NCI-H1436 (cell line): Measurements from ENCODE around the gene TROAP.
"Not testable (repeated sequence)": the region's sequence is repeated elsewhere in the genome, so short reads cannot be mapped to it uniquely, and the experiment has no call there.

Experiments
- DNase-seq: peaks from one replicate; lab custom pipeline; 2025; lab: John Stamatoyannopoulos, UW

The TROAP gene

DNA sequence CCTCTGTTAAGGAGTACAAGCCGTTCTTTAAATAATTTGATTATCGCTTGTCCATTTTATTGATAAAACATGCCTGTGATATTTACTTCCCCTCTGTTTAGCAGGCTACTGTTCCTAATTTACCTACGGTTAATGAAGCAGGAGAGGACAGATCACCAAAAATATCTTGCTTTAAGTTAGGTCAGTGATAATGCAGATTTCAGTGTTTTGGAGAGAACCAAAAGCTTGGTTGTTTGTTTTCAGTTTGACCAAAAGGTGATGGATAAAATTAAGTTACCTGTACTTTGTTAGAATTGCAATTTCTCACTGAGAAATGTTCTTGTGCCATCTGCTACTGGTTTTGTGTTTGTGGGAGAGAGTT is 45.2 kb downstream of the TROAP start:
- DNase-seq: no peak

DNA sequence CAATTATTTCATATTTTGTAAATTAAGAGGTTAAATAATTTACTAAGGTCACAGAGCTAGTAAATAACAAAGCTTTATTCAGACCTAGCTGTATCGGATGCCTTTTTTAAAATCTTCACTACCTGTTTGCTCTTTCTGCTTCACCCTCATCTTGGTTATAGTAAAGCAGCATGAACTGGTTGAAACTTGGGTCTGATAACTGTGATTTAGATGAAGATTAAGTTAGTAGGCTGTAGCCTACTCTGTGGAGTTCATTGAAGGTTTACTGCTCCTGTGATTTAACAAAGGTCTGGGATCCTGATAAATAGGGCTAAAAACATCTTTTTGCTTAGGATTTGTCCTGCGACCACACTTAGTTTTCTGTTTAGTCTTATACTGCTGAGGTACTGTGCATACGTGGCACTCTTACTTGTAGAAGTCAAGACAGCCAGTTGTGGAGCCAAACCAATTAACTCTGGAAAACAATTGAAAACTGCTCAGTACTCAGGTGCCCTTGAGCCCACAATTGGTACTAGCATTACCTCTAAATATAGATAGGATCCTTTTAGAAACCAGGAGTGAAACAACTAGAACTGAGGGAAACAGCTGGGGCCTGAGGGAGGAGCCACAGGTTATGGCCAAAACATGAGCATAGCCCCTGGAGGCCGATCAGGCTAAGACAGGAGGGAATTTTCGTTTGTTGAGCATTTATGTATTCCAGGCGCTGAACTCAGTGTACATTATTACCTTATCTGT is 46.5 kb downstream of the TROAP start:
- DNase-seq: no peak

DNA sequence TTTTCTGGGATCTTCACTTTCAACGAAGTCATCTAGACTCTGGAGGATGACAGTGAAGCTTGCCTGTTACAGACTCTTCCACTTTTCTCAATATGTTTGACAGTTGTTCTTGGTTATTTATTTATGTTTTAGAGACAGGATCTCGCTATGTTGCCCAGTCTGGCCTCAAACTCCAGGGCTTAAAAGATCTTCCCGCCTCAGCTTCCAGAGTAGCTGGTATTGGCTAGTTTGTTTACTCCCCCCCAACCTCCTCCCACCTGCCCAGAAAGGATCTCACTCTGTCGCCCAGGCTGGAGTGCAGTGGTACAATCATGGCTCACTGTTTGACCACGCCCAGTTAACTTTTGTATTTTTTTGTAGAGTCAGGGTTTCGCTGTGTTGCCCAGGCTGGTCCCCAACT is 47.5 kb downstream of the TROAP start:
- no peak for DNase-seq

DNA sequence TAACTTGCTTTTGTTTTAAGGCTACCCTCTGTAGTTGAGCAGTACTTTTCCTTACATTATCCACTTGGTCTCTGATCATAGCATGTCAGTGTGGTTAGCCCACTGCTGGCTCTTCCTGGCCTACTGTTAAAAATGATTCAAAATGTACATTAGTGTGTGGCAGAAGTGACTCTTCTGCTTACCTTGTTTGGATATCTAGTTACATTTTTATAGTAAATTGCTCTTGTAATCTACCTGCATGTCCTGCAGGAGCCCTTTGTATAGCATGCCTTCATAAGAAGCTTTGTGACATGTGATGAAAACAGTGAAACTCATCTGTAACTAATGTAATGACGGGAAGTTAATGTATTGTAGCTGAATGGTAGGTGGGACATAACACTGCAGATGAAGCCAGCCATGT is 52.4 kb downstream of the TROAP start:
- DNase-seq: no peak

DNA sequence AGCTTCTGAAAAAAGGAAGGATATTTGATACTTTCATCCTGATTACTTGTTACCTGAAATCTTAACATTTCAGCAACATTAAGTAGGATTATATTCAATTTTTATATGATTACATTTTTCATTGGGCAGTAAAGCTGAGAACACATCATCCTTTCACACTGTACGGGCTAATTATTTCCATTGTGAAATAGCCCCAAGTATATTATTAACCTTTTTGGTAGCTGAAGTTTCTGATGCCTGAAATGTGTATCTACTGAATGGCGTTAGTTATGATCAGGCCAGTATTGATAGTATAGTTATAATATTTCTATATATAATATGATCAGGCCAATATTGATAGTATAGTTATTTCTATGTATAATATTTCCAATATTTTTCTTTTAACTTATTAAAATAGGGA is 54.3 kb downstream of the TROAP start:
- no peak for DNase-seq

DNA sequence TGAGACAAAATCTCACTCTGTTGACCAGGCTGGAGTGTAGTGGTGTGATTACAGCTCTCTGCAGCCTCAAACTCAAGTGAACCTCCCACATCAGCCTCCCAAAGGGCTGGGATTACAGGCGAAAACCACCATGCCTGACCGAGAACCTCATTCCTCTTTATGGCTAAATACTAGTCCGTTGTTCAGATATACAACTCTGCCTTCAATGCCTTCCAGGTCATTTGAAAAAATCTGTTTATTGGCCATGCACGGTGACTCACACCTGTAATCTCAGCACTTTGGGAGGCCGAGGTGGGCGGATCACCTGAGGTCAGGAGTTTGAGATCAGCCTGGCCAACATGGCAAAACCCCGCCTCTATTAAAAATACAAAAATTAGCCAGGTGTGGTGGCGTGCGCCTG is 57.1 kb downstream of the TROAP start:
- DNase-seq: not testable (repeated sequence)
